Sigmoid colon (tissue), 3 donors: ENCODE measurements around the gene ENGASE.

Experiments used
- POLR2A ChIP-seq, 2 donors: fragments of 450-650 bp; IDR thresholded peaks; one replicate each; pipeline ENCODE4 v1.6.1; 2016; ENCODE audit warnings: antibody characterized with exemption in 2 of 2, mild to moderate bottlenecking in 2 of 2, moderate library complexity in 2 of 2
- TF ChIP-seq, protein P1 (sequence below), 4 experiments: fragments of 450-650 bp in 3 of 4; fragments of 200-600 bp in 1 of 4; IDR thresholded peaks; one replicate each; pipeline ENCODE4 v1.5.1; 2016 to 2019; ENCODE audit warnings: antibody characterized with exemption in 4 of 4, mild to moderate bottlenecking in 3 of 4, moderate library complexity in 2 of 4

GRCh38 chr17:79047923-79048825 is 26.4 kb upstream of the ENGASE start:
- TF ChIP-seq POLR2A (IDR thresholded peaks at IDR 0.05): no peak
- TF ChIP-seq, protein P1, sequence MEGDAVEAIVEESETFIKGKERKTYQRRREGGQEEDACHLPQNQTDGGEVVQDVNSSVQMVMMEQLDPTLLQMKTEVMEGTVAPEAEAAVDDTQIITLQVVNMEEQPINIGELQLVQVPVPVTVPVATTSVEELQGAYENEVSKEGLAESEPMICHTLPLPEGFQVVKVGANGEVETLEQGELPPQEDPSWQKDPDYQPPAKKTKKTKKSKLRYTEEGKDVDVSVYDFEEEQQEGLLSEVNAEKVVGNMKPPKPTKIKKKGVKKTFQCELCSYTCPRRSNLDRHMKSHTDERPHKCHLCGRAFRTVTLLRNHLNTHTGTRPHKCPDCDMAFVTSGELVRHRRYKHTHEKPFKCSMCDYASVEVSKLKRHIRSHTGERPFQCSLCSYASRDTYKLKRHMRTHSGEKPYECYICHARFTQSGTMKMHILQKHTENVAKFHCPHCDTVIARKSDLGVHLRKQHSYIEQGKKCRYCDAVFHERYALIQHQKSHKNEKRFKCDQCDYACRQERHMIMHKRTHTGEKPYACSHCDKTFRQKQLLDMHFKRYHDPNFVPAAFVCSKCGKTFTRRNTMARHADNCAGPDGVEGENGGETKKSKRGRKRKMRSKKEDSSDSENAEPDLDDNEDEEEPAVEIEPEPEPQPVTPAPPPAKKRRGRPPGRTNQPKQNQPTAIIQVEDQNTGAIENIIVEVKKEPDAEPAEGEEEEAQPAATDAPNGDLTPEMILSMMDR (IDR thresholded peaks at IDR 0.05): no peak
